SKM-1 (cell line): Measurements from ENCODE around the gene FSCN2.
"Not testable (repeated sequence)": the region's sequence is repeated elsewhere in the genome, so short reads cannot be mapped to it uniquely, and the experiment has no call there.

ENCODE experiments used
- DNase-seq: peaks from one replicate; lab custom pipeline; 2025; ENCODE audit not compliant: unreplicated experiment; lab: John Stamatoyannopoulos, UW

Gene FSCN2

GRCh38 chr17:81573794-81574642 lies 45.8 kb downstream of the FSCN2 start:
- DNase-seq: no peak

DNA sequence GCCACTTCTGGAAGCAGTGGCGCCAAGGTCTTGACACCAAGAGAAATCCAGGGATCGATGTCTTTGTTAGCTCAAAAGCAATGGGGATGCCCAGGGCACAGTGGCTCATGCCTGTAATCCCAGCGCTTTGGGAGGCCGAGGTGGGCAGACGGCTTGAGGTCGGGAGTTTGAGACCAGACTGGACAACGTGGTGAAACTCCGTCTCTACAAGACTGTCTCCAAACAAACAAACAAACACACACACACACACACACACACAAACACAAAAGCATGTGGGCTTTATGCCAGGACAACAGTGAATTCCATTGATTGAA lies 46.4 kb downstream of the FSCN2 start:
- DNase-seq: no peak

DNA sequence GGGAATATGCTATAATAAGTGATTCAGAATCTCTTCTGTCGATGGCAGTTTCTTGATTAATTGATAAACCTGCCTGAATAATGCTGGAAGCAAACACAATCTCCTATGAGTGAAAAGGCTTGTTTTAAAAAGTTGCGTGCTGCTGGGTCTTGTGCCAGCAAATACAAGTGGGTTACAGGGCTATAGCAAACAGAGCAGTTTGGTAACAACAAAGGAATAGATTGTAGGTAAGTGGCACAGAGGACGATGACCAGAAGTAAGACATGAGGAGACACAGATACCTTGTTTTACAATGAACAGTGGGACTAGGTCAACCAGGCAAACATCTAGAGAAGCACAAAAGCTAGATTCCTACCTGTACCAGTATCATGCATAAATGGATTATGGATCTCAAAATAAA lies 47.7 kb downstream of the FSCN2 start:
- no peak for DNase-seq

DNA sequence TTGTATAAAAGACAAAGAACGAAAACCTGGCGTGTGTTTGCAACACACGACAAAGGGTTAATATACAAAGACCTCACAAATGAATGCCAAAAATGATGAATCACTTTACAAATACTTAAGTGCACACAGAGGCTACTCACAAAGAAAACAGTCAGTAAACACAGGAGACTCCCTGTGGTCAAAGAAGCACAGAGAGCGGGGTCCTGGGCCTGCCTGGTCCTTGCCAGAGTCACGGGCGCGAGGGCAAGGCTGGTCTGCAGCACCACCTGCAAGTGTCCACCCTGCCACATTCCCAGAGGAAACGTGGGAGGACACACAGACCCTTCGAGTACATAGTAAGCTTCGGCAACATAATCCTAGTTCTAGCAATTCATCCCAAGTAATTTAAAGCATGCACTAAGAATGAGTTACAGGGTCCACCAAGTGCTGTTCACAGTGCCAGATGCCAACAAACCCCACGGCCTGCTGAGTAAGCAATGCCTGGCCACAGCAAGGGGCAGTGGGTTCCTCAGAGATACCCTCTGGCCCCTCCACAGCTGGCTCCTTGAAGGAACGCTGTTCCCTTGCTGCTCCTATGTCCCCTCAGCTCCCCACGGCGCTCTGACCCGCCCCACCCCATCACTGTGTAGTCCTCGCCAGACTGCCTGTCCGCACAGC lies 48.6 kb downstream of the FSCN2 start:
- DNase-seq: no peak

- no peak for DNase-seq
These were observed 49.3 kb downstream of the FSCN2 start for GRCh38 chr17:81577278-81578000.

- no peak for DNase-seq
These were observed 49.9 kb downstream of the FSCN2 start for GRCh38 chr17:81578038-81578441.

GRCh38 chr17:81578561-81579225 lies 50.5 kb downstream of the FSCN2 start:
- DNase-seq: no peak

DNA sequence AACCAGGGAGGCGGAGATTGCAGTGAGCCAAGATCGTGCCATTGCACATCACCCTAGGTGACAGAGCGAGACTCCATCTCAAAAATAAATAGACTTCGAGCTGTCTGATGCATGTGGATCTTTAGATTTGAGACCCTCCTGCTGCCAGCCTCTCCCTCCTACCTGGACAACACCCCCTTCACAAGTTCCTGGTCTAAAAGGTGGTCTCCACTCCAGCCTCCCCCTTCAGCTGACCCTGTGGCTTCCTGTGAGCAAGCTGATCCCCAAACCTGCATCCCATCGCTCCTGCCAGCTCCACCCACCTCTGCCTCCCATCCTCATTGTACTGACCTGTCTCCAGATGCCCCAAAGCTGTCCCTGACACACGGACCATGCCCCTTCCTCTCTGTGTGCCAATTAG lies 51.1 kb downstream of the FSCN2 start:
- no peak for DNase-seq

DNA sequence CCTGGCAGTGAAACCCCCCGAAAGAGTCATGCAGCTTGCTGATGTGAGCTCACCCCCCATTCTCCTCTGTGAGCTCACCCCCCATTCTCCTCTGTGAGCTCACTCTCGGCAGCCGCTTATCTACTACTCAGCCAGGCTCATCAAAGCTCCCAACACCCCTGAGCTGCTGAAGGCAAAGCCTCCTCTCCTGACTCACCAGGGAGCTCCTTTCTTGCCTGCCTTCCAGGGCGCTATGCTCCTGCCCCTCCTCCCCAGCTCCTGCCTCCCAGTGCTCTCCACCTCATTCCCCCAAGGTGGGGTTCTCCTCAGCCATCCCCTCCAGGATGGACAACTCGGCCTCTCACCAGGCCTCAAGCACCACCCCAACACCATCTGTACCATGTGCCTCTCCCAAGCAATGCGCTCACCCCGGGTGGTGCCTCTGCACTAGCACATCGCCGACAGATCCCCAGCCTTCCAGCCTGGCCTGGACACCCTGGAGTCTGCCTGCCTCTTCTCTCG lies 51.7 kb downstream of the FSCN2 start:
- no peak for DNase-seq

DNA sequence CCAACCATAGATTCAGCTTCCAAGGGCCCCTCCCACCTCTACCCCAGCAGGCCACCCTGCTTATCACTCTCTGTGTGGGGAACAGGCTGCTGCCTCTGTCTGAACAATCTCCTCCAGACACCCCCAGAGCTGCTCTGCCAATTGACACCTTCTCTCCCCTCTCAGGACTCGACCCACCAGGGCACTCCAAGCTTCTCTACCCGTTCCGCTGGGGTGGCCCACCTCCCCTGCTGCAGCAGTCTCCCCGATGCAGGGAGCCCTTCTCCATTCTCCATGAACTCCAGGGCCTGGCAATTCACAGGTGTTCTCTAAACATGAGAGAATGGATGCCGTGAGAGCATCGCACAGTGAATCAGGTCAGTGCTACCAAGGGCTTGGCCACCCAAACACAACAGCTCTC lies 52.3 kb downstream of the FSCN2 start:
- DNase-seq: no peak

DNA sequence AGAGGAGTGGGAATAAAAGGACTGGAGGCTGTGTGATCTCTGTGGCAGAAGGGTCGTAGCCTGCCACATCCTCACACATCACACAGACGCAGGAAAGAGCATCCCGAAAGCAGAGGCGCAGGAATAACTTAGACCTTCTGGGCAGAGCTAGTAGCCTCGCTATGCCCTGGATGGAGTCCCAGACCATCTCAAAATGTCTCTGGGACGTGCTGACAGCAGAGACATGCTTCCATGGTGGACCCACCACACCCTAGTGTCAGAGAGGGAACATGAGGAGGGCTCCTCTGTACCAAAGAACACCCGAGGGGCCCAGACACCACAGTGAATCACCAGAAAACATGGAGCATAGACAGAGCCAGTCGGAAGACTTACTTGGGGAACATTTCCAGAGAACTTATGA lies 53.6 kb downstream of the FSCN2 start:
- no peak for DNase-seq

- DNase-seq: no peak
These were observed 54.2 kb downstream of the FSCN2 start for GRCh38 chr17:81582341-81582740.

- DNase-seq: no peak
These were observed 54.6 kb downstream of the FSCN2 start for GRCh38 chr17:81582749-81583148.

- no peak for DNase-seq
These were observed 55.6 kb downstream of the FSCN2 start for GRCh38 chr17:81583589-81584342.

- DNase-seq: not testable (repeated sequence)
These were observed 56.6 kb downstream of the FSCN2 start for GRCh38 chr17:81584771-81585170.

DNA sequence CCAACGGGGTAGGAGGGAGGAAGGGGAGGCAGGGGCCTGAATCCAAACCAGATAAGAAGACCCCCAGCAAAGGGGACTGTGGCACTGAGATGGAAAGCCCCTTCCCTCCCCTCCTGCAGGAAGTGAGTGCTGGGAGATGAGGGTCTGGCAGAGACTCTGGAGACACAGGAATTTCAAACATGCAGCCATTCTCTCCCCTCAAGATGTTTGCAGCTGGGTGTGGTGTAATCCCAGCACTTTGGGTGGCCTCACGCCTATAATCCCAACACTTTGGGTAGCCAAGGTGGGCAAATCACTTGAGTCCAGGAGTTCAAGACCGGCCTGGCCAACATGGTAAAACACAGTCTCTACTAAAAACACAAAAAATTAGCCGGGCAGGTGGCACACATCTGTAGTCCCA lies 57.9 kb downstream of the FSCN2 start:
- no peak for DNase-seq
